ENCODE measurements around the gene HMG20A. TPM values are rescaled to one million over a fixed set of nuclear protein-coding genes. Genes with fewer than 3 reads are reported as not detected.

The HMG20A gene
- total and polyA plus RNA-seq, 9 of the 15 experiments (the other 6 are each of a cell fraction or from before 2014, with no cell fraction given) = 25.0 to 68.1 (median 38.9) TPM

DNA sequence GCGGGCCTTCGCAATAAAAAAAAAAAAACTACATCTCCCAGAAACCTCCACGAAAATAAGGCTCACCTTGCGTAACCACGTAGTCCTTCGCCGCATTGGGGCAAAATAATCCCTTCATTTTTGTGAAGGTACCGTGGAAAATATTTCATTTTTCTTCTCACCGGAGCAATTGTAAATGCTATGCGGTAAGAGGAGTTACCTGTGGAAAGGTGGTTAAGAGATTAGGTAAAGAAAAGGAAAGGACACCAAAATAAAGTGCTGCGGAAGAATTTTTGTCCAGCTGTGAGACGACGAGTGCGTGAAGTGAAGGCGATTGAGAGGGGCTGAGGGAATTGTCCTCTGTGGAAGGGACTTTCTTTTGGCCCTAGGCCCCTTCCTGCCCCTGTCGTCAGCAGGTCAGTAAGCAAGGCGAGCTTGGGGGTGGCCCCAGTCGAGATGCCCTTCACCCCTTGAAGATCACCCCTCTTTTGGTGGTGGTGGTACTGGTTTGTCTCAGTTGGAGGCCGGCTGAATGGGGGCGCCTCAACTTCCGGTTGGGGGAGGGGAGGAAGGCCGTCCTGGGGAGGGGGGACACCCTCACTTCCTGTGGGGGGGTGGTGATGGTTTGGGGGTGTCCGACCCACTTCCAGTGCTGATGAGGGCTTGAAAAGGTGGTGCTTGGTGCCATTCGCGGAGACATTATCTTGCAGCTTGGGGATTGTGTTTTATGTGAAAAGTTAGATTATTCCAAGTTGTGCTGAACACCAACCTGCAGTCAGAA, at the start of gene HMG20A (continued):
- TF ChIP-seq, protein P1, sequence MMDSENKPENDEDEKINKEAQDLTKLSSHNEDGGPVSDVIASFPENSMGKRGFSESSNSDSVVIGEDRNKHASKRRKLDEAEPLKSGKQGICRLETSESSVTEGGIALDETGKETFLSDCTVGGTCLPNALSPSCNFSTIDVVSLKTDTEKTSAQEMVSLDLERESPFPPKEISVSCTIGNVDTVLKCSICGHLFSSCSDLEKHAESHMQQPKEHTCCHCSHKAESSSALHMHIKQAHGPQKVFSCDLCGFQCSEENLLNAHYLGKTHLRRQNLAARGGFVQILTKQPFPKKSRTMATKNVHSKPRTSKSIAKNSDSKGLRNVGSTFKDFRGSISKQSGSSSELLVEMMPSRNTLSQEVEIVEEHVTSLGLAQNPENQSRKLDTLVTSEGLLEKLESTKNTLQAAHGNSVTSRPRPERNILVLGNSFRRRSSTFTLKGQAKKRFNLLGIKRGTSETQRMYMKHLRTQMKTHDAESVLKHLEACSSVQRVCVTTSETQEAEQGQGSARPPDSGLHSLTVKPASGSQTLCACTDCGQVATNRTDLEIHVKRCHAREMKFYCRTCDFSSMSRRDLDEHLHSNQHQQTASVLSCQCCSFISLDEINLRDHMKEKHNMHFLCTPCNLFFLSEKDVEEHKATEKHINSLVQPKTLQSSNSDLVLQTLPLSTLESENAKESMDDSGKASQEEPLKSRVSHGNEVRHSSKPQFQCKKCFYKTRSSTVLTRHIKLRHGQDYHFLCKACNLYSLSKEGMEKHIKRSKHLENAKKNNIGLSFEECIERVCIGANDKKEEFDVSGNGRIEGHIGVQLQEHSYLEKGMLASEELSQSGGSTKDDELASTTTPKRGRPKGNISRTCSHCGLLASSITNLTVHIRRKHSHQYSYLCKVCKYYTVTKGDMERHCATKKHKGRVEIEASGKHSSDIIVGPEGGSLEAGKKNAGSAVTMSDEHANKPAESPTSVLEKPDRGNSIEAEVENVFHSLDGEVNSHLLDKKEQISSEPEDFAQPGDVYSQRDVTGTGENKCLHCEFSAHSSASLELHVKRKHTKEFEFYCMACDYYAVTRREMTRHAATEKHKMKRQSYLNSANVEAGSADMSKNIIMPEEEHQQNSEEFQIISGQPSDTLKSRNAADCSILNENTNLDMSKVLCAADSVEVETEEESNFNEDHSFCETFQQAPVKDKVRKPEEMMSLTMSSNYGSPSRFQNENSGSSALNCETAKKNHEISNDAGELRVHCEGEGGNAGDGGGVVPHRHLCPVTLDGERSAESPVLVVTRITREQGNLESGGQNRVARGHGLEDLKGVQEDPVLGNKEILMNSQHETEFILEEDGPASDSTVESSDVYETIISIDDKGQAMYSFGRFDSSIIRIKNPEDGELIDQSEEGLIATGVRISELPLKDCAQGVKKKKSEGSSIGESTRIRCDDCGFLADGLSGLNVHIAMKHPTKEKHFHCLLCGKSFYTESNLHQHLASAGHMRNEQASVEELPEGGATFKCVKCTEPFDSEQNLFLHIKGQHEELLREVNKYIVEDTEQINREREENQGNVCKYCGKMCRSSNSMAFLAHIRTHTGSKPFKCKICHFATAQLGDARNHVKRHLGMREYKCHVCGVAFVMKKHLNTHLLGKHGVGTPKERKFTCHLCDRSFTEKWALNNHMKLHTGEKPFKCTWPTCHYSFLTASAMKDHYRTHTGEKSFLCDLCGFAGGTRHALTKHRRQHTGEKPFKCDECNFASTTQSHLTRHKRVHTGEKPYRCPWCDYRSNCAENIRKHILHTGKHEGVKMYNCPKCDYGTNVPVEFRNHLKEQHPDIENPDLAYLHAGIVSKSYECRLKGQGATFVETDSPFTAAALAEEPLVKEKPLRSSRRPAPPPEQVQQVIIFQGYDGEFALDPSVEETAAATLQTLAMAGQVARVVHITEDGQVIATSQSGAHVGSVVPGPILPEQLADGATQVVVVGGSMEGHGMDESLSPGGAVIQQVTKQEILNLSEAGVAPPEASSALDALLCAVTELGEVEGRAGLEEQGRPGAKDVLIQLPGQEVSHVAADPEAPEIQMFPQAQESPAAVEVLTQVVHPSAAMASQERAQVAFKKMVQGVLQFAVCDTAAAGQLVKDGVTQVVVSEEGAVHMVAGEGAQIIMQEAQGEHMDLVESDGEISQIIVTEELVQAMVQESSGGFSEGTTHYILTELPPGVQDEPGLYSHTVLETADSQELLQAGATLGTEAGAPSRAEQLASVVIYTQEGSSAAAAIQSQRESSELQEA (IDR thresholded peaks at IDR 0.05; ENCODE audit: low read depth) = 0 out of 2 replicates have a peak, but pooled peaks have one; percentile 42
- TF ChIP-seq KDM2B (CRISPR knock-in tag; IDR thresholded peaks at IDR 0.05) (no peak), NCOA6 (IDR thresholded peaks at IDR 0.05) (peak; percentile 88), HIVEP1 (CRISPR knock-in tag; IDR thresholded peaks at IDR 0.05) (no peak), ZNF561 (CRISPR knock-in tag; conservative IDR thresholded peaks at IDR 0.05) (no peak), RAD21 (CRISPR knock-in tag; conservative IDR thresholded peaks at IDR 0.05 in 1 of 2, IDR thresholded peaks at IDR 0.05 in 1 of 2) (no peak), CREBBP (IDR thresholded peaks at IDR 0.05; ENCODE audit: low read depth, low read length) (no peak), FOXK2 (conservative IDR thresholded peaks at IDR 0.05 in 1 of 2, IDR thresholded peaks at IDR 0.05 in 1 of 2; ENCODE audit: low read depth in 2 of 2) (peak; percentile 69 to 80; a peak in 3 of 4 replicates), SRF (CRISPR knock-in tag; IDR thresholded peaks at IDR 0.05) (no peak), SMAD3 (CRISPR knock-in tag; conservative IDR thresholded peaks at IDR 0.05) (peak; percentile 57; the same call in 1 of the 2 replicates), MCM7 (IDR thresholded peaks at IDR 0.05) (peak in 1 of 2 experiments; percentile 87; a peak in 1 of 4 replicates), TARDBP (IDR thresholded peaks at IDR 0.05) (0 out of 2 replicates have a peak, but pooled peaks have one; percentile 23), ZKSCAN8 (CRISPR knock-in tag; IDR thresholded peaks at IDR 0.05) (no peak), TAL1 (IDR thresholded peaks at IDR 0.05) (peak; percentile 25), CCNT2 (IDR thresholded peaks at IDR 0.05; ENCODE audit: borderline replicate concordance, extremely low read depth, insufficient read length, low read depth, low read length) (no peak), JUNB (CRISPR knock-in tag; conservative IDR thresholded peaks at IDR 0.05) (no peak), HSF4 (CRISPR knock-in tag; IDR thresholded peaks at IDR 0.05; ENCODE audit: borderline replicate concordance) (no peak), CBX2 (IDR thresholded peaks at IDR 0.05; ENCODE audit: insufficient read depth, low read length, poor library complexity, severe bottlenecking) (no peak), CGGBP1 (CRISPR knock-in tag; IDR thresholded peaks at IDR 0.05) (no peak), TEAD4 (IDR thresholded peaks at IDR 0.05; ENCODE audit: low read length) (peak; percentile 62; the same call in 1 of the 2 replicates), TEAD4 (CRISPR knock-in tag; IDR thresholded peaks at IDR 0.05; ENCODE audit: borderline replicate concordance) (no peak)
